Measurements from ENCODE around the gene COX19. TPM values are rescaled to one million over a fixed set of nuclear protein-coding genes. Genes with fewer than 3 reads are reported as not detected.

COX19 gene
- total and polyA plus RNA-seq, 12 donors: 3.7 to 9.1 (median 6.1) TPM

- Histone ChIP-seq H3K27me3 (no peaks in the 10 kb centered on the region), H3K4me3 (no peak overlapping the region), H3K4me1 (peaks cover 0 to 8% (median 0%) of the 10 kb centered on the region in 9 donors), H3K9me3 (peaks cover 0 to 8% (median 0%) of the 10 kb centered on the region in 11 donors), H3K36me3 (peaks cover 0 to 20% (median 0%) of the 10 kb centered on the region in 9 donors), H3K27ac (no peak overlapping the region)
- no peak for ATAC-seq
- TF ChIP-seq, protein P1, sequence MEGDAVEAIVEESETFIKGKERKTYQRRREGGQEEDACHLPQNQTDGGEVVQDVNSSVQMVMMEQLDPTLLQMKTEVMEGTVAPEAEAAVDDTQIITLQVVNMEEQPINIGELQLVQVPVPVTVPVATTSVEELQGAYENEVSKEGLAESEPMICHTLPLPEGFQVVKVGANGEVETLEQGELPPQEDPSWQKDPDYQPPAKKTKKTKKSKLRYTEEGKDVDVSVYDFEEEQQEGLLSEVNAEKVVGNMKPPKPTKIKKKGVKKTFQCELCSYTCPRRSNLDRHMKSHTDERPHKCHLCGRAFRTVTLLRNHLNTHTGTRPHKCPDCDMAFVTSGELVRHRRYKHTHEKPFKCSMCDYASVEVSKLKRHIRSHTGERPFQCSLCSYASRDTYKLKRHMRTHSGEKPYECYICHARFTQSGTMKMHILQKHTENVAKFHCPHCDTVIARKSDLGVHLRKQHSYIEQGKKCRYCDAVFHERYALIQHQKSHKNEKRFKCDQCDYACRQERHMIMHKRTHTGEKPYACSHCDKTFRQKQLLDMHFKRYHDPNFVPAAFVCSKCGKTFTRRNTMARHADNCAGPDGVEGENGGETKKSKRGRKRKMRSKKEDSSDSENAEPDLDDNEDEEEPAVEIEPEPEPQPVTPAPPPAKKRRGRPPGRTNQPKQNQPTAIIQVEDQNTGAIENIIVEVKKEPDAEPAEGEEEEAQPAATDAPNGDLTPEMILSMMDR (IDR thresholded peaks at IDR 0.05): no peak
- DNase-seq: no peak
- WGBS, 2 donors: 95% methylated on average over 42 of the region's 42 CpGs
- intact Hi-C loops (cut with DNase I): no loop called here
Observed at GRCh38 chr7:1019789-1020610, 44.7 kb upstream of the COX19 start.

DNA sequence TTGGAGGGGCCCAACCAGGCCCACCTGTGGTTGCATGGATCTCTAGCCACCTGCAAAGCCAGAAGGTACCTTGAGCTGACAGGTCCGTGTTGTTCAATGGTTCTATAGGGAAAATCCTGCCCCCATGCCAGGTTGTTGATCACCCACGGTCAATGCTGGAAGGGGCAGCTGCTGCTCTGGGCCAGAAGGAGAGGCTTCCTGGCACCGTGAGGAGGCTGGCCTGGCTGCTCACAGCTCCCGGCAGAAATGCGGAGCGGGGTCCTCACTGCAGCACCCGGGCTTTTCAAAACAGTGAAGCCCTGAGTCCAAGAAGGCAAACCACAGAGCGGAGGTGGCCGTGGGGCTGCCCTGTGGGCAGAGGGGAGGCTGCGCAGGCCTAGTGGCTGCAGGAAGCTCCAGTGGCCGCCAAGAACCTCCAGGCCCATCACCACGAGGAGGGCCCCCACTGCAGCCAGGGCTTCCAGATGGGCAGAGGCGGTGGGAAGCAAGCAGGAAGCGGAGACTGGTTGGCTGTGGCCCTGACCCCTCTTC is 44.0 kb upstream of the COX19 start:
- Histone ChIP-seq H3K9me3 (peaks cover 0 to 8% (median 0%) of the 10 kb centered on the region in 11 donors), H3K4me3 (no peak overlapping the region), H3K27me3 (no peaks in the 10 kb centered on the region), H3K36me3 (peaks cover 0 to 16% (median 0%) of the 10 kb centered on the region in 9 donors), H3K27ac (no peak overlapping the region), H3K4me1 (peaks cover 0 to 6% (median 0%) of the 10 kb centered on the region in 9 donors)
- intact Hi-C loops (cut with DNase I): no loop called here
- DNase-seq (no peak), ATAC-seq (no peak)
- TF ChIP-seq, protein P1 (IDR thresholded peaks at IDR 0.05): no peak
- 85 to 88% methylated on average over 14 of the region's 14 CpGs for WGBS, 2 donors

- Histone ChIP-seq H3K27ac (no peak overlapping the region), H3K9me3 (peaks cover 0 to 8% (median 0%) of the 10 kb centered on the region in 11 donors), H3K4me3 (no peak overlapping the region), H3K4me1 (peaks cover 0 to 6% (median 0%) of the 10 kb centered on the region in 9 donors), H3K27me3 (no peaks in the 10 kb centered on the region), H3K36me3 (peaks cover 0 to 16% (median 0%) of the 10 kb centered on the region in 9 donors)
- no peak for DNase-seq
- no peak for ATAC-seq
- 91 to 92% methylated on average over 13 of the region's 13 CpGs for whole genome bisulfite sequencing, 2 donors
- TF ChIP-seq, protein P1 (IDR thresholded peaks at IDR 0.05): no peak
- intact Hi-C loops (cut with DNase I): no loop called here
Observed at GRCh38 chr7:1018334-1018695, 43.0 kb upstream of the COX19 start.

DNA sequence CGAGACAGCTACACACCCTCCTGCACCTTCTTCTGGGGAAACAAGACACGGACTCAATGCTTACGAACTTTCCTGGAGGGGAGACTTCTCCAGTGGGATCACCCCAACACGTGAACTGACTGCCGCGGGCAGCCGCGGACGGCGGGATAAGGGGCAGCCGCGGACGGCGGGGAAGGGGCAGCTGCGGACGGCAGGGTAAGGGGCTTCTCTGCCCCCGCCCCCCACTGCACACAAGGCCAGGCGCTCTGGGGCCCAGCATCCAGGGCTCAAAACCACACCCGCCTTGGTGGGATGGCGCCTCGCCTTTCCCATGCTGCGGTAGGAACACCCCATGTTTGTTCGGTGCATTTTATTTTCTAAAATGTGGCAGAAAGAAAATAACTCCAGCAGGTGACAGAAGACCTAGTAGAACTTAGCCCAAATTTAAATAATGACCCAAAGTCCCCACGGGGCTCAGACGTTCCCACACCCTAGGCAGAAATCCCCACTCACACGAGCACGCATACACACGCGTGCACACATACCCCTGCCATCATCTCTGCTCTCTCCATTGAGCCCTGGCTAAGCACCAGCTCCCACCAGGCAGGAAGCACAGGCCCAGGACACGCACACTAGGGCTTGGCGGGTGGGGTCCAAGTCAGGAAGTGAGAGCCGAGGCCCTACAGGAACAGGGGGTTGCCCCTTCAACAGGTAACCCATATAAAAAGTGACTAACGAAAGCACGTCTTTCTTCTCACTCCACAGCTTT is 42.4 kb upstream of the COX19 start:
- TF ChIP-seq, protein P1 (IDR thresholded peaks at IDR 0.05): no peak
- Histone ChIP-seq H3K9me3 (peaks cover 0 to 8% (median 0%) of the 10 kb centered on the region in 11 donors), H3K4me3 (no peak overlapping the region), H3K4me1 (peaks cover 0 to 6% (median 0%) of the 10 kb centered on the region in 9 donors), H3K27me3 (no peaks in the 10 kb centered on the region), H3K27ac (no peak overlapping the region), H3K36me3 (peaks cover 0 to 12% (median 0%) of the 10 kb centered on the region in 9 donors)
- DNase-seq: no peak
- ATAC-seq: no peak
- intact Hi-C loops (cut with DNase I): no loop called here
- WGBS, 2 donors: 93 to 95% methylated on average over 34 of the region's 34 CpGs
